ENCODE measurements around the gene SPATS2. TPM values are rescaled to one million over a fixed set of nuclear protein-coding genes. Genes with fewer than 3 reads are reported as not detected.

SPATS2 gene
- total RNA-seq, 4 donors from 2014 or later, result 24.7 to 37.8 (median 30.1) TPM

DNA sequence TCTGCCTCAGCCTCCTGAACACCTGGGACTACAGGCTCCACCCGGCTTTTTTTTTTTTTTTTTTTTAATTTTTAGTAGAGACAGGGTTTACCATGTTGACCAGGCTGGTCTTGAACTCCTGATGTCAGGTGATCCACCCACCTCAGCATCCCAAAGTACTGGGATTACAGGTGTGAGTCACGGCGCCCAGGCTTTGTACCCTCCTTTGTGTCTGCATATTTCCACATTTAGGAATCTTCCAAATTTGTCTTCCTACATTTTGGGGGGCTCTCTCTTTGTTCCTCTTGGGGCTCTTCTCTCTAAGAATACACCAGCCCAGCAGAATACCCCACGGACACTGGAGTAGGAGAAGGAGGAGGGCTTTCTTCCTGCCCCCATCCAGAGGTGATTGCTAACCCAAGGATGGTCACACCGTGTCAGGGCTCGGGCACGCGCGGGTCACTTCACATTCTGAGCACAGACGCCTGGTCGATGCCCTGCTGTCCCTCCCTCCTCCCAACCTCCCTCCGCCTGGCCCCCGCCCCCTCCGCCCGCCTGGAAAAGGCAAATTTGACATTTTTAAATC is 22.7 kb upstream of the SPATS2 start:
- Histone ChIP-seq H3K36me3 (no peaks in the 10 kb centered on the region), H3K4me1 (peaks cover 47 to 77% of the 10 kb centered on the region in 2 donors), H3K27ac (peak overlapping the region in 2 of 3 donors; percentile 61 to 86), H3K4me3 (replicated peaks in 1 of 3) (peak overlapping the region in 1 of 3 donors; percentile 26), H3K27me3 (no peaks in the 10 kb centered on the region), H3K9me3 (no peaks in the 10 kb centered on the region)
- intact Hi-C loops (cut with DNase I), result no loop called here
- TF ChIP-seq, protein P1, sequence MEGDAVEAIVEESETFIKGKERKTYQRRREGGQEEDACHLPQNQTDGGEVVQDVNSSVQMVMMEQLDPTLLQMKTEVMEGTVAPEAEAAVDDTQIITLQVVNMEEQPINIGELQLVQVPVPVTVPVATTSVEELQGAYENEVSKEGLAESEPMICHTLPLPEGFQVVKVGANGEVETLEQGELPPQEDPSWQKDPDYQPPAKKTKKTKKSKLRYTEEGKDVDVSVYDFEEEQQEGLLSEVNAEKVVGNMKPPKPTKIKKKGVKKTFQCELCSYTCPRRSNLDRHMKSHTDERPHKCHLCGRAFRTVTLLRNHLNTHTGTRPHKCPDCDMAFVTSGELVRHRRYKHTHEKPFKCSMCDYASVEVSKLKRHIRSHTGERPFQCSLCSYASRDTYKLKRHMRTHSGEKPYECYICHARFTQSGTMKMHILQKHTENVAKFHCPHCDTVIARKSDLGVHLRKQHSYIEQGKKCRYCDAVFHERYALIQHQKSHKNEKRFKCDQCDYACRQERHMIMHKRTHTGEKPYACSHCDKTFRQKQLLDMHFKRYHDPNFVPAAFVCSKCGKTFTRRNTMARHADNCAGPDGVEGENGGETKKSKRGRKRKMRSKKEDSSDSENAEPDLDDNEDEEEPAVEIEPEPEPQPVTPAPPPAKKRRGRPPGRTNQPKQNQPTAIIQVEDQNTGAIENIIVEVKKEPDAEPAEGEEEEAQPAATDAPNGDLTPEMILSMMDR (IDR thresholded peaks at IDR 0.05), result no peak
- no peak for TF ChIP-seq POLR2A (IDR thresholded peaks at IDR 0.05)
- DNase-seq, result peak; percentile 51 to 63
- WGBS, 2 donors, result 20 to 28% methylated on average over 8 to 15 of the region's 15 CpGs

GRCh38 chr12:49345051-49345824 is 22.0 kb upstream of the SPATS2 start:
- intact Hi-C loops (cut with DNase I), result no loop called here
- Histone ChIP-seq H3K9me3 (no peaks in the 10 kb centered on the region), H3K27ac (peak overlapping the region in 2 of 3 donors; percentile 61 to 86), H3K4me1 (peaks cover 47 to 75% of the 10 kb centered on the region in 2 donors), H3K27me3 (no peaks in the 10 kb centered on the region), H3K4me3 (replicated peaks in 1 of 3) (peak overlapping the region in 1 of 3 donors; percentile 26), H3K36me3 (no peaks in the 10 kb centered on the region)
- DNase-seq, result peak; percentile 93 to 94
- peak in 1 of 2 donors; percentile 21 for TF ChIP-seq POLR2A (IDR thresholded peaks at IDR 0.05)
- TF ChIP-seq, protein P1 (IDR thresholded peaks at IDR 0.05), result no peak
- WGBS, 2 donors, result 1 to 6% methylated on average over 23 to 27 of the region's 70 CpGs

GRCh38 chr12:49345825-49346658 is 21.2 kb upstream of the SPATS2 start:
- Histone ChIP-seq H3K9me3 (no peaks in the 10 kb centered on the region), H3K4me3 (replicated peaks in 1 of 3) (peak overlapping the region; percentile 3 to 26 (median 21)), H3K4me1 (peaks cover 47 to 75% of the 10 kb centered on the region in 2 donors), H3K27ac (peak overlapping the region in 2 of 3 donors; percentile 61 to 86), H3K27me3 (no peaks in the 10 kb centered on the region), H3K36me3 (no peaks in the 10 kb centered on the region)
- peak; percentile 25 to 28 for DNase-seq
- WGBS, 2 donors, result 5 to 8% methylated on average over 50 to 61 of the region's 61 CpGs
- TF ChIP-seq POLR2A (IDR thresholded peaks at IDR 0.05), result no peak
- TF ChIP-seq, protein P1 (IDR thresholded peaks at IDR 0.05), result no peak
- intact Hi-C loops (cut with DNase I), result no loop called here

DNA sequence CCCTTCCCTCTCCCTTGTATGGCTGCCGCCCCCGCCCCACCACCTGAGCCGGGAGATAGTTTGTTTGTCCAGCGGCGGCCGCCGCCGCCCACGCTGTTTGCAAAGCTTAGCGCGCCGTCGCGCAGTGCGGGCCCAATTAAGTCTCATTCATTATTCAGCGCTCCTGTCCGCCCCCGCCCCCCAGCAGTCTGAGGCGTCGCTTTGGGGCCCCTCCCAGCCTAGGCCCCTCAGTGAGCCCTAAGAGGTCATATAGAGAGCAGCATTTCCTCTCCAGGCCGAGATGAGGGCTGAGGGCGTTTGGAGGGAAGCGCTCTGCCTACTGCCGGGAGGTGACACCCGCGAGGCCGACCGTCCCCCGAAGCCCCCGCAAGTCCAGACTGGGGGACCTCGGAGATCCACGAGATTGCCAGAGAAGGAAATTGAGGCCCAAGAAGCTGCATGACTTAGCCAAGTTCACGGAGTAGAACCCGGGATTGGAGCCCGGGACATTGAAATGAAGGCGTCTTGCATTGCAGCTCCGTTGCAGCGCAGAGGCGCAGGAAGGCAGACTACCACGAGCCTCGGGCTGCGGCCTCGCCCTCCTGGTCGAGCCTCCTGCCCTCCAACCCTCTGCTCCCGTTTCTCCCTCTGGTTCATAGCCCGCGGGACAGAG is 20.5 kb upstream of the SPATS2 start, which contains the start of gene DNAJC22:
Gene DNAJC22 (plus strand): TSS at position 230 of the 652 bp plus-strand sequence. CDS start 1,985 bp downstream, outside the sequence.
- Histone ChIP-seq H3K27me3 (no peaks in the 10 kb centered on the region), H3K27ac (peak within 1 kb of the TSS in 2 of 3 donors; percentile 61 to 86), H3K4me3 (replicated peaks in 1 of 3) (peak within 1 kb of the TSS; percentile 3 to 26 (median 21)), H3K36me3 (peaks cover 0 to 2% of the 10 kb centered on the region in 2 donors), H3K4me1 (peaks cover 47 to 75% of the 10 kb centered on the region in 2 donors), H3K9me3 (no peaks in the 10 kb centered on the region)
- peak; percentile 32 to 49 for DNase-seq
- intact Hi-C loops (cut with DNase I), result no loop called here
- 5 to 10% methylated on average over 24 to 32 of the region's 47 CpGs for WGBS, 2 donors
- TF ChIP-seq, protein P1 (IDR thresholded peaks at IDR 0.05), result no peak
- no peak for TF ChIP-seq POLR2A (IDR thresholded peaks at IDR 0.05)

All from thyroid gland (tissue), 4 donors.